NCI-H146 treated with DMSO at 0.1 percent for 48 hours (cell line): ENCODE measurements around the gene SH2D6.
"Not testable (repeated sequence)": the region's sequence is repeated elsewhere in the genome, so short reads cannot be mapped to it uniquely, and the experiment has no call there.

ENCODE experiments used
- DNase-seq: peaks from one replicate; lab custom pipeline; 2025; ENCODE audit not compliant: unreplicated experiment; lab: John Stamatoyannopoulos, UW

Gene SH2D6

DNA sequence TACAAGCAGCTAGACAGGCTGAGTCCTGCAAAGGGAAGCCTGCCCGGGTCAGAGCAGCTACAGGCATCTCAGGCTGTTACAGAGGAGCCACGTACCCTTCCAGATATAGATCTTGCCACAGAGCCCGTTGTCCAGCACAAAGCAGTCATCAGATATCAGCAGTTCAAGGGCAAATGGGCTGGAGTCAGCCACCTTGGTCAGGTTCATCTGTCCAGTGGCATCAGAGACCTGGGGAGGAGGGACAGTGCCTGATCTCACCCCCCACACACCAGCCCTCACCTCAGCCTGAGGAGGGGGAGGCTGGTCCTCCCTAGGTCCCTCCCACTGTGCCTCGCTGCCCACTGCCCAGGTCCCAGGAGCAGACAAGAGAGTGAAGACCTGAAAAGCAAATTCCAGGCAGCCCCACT is 20.6 kb upstream of the SH2D6 start:
- DNase-seq = no peak

- no peak for DNase-seq
Observed at GRCh38 chr2:85398426-85399182, 19.9 kb upstream of the SH2D6 start.

- DNase-seq = no peak
Observed at GRCh38 chr2:85399183-85399455, 19.4 kb upstream of the SH2D6 start.

DNA sequence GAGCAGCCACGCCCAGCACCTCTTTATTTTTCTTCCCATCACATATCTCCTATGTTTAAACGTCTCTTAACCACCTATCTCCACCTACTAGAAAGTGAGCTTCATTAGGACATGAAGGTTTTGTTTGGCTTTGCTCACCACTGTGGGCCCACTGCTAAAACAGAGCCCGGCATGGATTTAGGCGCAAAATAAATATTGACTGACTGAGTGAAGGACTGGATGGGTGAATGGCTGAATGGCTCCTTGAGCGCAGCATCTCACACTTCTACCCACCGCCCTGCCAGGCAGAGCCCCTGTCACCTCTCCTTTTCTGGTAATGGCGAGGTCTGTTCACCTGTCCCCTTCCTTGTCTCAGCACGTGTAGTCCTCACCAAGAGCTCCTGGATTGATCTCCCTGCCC is 18.5 kb upstream of the SH2D6 start:
- no peak for DNase-seq

GRCh38 chr2:85400541-85401463 is 17.7 kb upstream of the SH2D6 start:
- DNase-seq = no peak

- DNase-seq = no peak
Observed at GRCh38 chr2:85401464-85401805, 17.1 kb upstream of the SH2D6 start.

- no peak for DNase-seq
Observed at GRCh38 chr2:85401844-85402243, 16.7 kb upstream of the SH2D6 start.

DNA sequence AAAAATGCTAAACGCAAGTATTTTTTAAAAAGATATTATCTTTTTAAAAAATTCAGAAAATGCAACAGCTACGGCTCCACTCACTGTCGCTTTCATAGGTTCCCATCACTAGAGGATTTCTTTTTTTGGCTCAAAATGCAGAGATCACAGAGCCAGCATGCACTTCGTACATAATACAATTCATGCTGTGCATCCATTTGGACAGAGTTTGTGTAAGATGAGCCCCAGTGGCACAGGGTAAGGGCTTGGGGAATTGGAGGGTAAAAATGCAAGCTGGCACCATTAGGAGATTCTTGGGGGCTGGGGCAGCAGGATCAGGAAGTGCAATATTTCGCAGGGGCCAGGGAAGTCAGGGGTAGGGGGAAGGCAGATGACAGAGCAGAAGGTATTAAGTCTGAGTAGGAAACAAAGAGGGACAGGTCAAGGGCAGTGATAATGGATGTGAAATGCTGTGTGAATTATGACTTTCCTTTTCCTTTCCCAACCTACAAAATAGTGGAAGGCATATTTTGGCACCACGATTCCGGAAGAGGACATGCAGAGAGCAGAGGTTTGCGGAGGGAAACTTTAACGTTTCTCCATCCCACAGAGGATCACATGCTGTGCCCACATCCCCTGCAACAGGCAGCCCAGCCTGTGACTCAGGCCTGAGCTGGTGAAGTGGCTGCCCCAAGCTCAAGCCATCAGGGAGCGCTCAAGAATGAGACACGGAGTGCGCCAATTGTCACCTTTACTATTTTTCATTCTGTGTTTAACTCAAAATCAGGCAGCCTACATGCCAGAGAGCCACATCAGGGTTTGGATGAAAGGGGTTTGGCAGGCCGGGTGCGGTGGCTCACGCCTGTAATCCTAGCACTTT is 13.1 kb upstream of the SH2D6 start:
- no peak for DNase-seq

DNA sequence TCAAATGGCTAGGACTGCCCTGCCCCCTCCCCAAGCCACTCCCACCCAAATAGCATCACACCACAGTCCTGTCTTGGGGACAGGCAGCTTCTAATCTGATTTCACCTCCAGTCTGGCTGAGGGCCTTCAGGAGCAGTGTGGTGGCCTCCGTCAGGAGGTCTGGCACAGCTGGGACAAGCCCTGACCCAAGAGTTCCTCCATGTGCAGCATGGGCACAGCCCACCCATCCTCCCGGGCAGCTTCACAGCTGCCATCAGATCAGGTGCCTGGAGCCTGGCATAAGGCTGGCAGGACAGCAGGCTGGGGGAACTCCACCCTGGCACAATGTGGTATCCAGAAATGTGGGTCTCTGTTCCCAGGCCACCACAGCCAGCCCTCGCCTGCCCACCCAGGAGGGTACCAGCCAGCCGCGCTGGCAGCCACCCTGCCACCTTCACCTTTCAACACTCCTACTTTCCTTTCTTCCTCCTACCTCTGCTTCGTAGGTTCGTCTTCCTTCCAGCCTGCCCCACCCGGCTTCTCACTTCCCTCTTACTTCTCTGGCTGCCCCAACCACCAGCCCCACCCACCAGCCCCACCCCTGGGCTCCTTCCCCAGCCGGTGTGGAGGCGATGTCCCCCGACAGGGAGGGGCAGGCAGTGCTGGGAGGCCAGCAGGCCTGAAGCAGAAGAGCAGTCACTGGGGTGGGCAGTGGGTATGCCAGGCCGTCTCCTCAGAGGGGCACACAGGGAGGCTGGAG is 8.5 kb upstream of the SH2D6 start, which contains the start of gene CAPG:
Gene CAPG (minus strand): TSS at position 522 of the 739 bp plus-strand sequence. CDS start 8,221 bp downstream, outside the sequence.
- DNase-seq = no peak

DNA sequence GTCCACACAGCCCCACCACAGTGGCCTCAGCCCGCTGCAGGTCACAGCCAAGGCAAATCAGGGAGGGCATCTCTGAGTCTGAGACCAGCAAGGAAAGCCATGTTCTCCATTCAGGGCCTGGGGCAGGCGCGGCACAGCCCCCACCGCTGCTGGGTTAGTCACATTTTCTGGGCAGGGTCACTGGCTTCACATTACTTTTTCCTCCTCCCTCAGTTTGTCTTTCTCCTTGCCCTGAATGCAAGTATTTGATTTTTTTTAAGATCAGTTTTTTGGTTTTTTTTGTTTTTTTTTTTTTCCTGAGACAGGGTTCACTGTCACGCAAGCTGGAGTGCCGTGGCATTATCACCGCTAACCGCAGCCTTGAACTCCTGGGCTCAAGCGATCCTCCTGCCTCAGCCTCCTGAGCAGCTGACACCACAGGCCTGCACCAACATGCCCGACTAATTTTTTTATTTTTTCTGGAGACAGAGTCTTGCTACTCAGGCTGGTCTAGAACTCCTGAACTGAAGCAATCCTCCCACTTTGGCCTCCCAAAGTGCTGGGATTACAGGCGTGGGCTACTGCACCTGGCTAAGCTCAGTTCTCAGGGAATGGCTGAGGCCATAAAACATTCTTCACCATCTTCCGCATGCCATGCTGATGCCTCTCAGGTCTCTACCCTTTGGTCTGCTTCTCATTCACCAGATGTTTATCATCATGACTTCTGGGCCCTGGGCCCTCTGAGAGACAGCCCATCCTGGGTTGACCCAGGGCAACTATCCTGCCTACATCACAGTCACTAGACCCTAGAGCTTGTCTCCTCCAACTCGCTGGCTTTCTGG is 7.7 kb upstream of the SH2D6 start:
- no peak for DNase-seq

DNA sequence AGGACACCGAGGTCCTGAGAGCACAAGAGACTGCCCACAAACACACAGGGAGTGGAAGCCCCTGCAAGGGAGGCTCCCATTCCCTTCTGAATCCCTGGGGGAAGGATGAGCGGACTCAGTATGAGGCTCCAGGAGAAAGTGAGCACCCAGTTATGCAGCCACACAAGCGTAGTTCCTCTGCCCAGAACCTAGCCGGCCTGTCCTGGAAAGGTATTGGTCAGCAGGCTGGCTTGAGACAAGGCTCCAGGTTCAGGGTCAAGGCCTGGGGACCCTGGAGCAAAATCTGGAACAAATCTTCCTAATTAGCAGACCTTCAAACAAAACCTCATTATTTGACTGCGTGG is 7.1 kb upstream of the SH2D6 start:
- no peak for DNase-seq

- DNase-seq = no peak
Observed at GRCh38 chr2:85413592-85414420, 4.7 kb upstream of the SH2D6 start.

DNA sequence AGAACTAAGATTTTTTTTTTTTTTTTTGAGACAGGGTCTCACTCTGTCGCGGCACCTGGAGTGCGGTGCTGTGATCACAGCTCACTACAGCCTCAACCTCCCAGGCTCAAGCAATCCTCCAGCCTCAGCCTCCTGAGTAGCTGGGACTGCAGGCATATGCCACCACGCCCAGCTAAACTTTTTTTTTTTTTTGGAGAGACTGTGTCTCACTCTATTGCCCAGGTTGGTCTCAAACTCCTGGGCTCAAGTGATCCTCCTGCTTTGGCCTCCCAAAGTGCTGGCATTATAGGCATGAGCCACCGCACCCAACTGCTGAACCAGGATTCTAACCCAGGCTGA is 4.1 kb upstream of the SH2D6 start:
- not testable (repeated sequence) for DNase-seq

DNA sequence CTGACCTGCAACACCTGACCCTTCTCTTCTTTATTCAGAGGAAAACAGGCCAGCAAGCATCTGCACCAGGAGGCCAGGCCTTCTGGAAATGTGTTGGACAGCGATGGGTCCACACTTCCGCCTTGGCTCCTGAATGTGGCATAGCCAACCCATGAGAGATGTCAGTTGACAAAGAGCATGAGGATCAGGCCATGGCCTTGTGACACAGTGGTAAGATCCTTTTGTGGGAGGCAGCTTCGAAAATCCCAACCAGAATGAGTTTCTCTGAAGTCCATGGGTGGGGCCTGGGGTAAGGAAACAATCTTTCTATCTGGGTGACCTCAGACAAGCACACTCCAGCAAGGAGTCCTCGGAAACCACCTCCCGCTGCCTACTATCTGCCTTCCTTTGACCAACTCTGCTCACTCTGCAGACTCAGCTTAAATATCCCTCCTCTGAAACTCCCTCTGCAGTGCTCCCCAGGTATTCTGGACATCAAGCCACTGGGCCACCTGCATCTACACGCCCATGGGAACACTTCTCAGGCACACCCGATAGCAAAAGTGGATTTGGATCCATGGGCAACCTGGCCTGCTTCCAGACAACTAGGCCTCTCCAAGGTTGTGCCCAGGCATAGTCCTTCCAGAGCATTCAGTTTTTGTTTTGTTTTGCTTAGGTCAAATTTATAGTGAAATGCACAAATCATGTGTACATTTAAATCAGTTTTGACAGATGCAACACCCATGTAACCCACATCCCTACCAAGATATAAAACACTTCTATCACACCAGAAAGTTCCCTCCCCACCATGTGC is 3.6 kb upstream of the SH2D6 start:
- DNase-seq = no peak

DNA sequence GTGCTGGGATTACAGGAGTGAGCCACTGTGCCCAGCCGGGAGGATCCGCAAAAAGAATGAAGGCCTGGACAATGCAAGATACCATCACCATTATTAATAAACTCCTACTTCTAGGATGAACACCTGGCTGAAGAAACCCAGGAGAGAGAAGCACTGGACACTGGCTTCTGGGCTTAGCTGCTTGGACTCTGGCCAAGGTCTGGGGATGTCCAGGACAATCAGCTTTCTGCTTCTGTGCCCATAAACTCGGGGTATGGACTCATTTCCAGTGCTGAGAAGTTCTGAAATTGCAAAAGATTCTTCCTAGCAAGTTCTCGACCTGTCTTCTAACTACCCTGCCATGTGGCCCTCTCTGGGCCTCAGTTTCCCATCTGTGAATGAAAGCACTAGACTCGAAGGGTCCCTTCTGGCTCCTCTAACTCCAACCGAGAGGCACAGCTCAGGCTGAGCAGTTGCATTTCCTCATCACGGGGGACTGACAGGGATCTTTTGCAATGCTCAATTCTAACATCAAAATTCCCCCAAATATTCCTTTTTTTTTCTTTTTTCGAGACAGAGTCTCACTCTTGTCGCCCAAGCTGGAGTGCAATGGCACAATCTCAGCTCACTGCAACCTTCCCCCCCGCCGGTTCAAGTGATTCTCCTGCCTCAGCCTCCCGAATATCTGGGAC is 2.4 kb upstream of the SH2D6 start:
- no peak for DNase-seq

GRCh38 chr2:85419009-85419675 is 628 bp downstream of the SH2D6 start:
- DNase-seq = no peak

DNA sequence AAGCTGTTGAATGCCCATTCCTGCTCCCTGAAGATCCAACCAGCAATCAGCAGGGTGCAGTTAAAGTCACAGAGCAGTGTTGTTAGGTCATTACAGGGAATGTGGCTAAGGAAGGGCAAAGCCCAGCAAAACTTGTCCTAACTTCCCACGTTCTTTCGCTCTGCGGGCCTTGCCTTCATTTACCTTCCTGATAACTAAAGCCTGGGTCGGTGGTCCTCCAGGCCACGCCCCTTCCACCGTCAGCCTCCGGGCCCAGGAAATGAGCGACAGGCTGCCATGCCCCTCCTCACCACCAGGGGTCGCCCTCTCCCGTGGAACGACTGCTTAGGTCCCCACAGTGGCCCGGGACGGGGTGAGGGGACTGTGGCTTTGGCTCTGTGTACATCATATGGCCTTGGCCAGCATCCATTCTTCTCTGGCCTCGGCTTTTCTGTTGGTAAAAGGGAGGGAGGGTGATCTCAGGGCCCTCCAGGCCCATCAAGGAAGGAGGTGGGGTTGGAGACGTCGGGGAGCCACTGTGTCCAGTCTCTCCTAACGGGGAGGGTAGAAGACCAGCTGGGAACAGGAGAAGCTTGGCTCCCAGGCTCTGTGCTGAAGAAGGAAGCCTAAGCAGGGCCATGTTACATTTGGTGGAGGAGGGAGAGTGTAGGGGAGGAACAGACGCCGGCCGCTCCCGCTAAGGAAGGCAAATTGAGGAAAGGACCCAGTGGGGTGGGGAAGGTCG is 2.2 kb downstream of the SH2D6 start:
- DNase-seq = peak; percentile 61
